K562 (cell line): ENCODE results near the gene FARSB.

ENCODE experiments used
- CHD2 ChIP-seq: IDR thresholded peaks from 2 replicates; pipeline ENCODE4 v1.6.1; 2011; ENCODE audit warnings: low read depth, low read length
- EGR1 ChIP-seq: fragments of 450-650 bp; conservative IDR thresholded peaks from 2 replicates; pipeline ENCODE4 v1.6.1; 2017; ENCODE audit warnings: mild to moderate bottlenecking
- FOXM1 ChIP-seq, 2 experiments: fragments of 450-650 bp in 1 of 2; sonication (generic) in 1 of 2; formaldehyde crosslinking in 1 of 2; IDR thresholded peaks; 2 replicates each; pipeline versions ENCODE4 v1.6.1 to v1.9.0; 2017 to 2022; ENCODE audit warnings: low read depth in 2 of 2, mild to moderate bottlenecking in 2 of 2, missing genetic modification reagents in 1 of 2, moderate library complexity in 1 of 2
- GABPB2 ChIP-seq: fragments of 250-450 bp; sonication (Bioruptor Pico); conservative IDR thresholded peaks from 2 replicates; pipeline ENCODE4 v1.5.1; 2021; ENCODE audit warnings: mild to moderate bottlenecking
- KDM1A ChIP-seq, 2 experiments: fragments of 450-650 bp; IDR thresholded peaks; 2 replicates each; pipeline ENCODE4 v1.6.1; 2016; ENCODE audit warnings: mild to moderate bottlenecking in 2 of 2
- POLR2A ChIP-seq: fragments of 450-650 bp; conservative IDR thresholded peaks from 2 replicates; pipeline ENCODE4 v1.6.1; 2016
- RAD21 ChIP-seq, 2 experiments: fragments of 250-450 bp in 1 of 2; fragments of 450-650 bp in 1 of 2; sonication (Bioruptor Pico) in 1 of 2; formaldehyde crosslinking in 1 of 2; IDR thresholded peaks in 1 of 2; conservative IDR thresholded peaks in 1 of 2; 2 replicates each; pipeline versions ENCODE4 v1.4.0 to v1.8.0; 2020 to 2022; ENCODE audit warnings: mild to moderate bottlenecking in 2 of 2, moderate library complexity in 1 of 2
- RERE ChIP-seq: sonication (generic); formaldehyde crosslinking; IDR thresholded peaks from 2 replicates; pipeline ENCODE4 v1.8.0; 2023; ENCODE audit warnings: missing genetic modification reagents, mild to moderate bottlenecking, borderline replicate concordance
- TF ChIP-seq, protein P1 (sequence below): fragments of 450-650 bp; IDR thresholded peaks from 2 replicates; pipeline ENCODE4 v1.6.1; 2018; ENCODE audit not compliant: partially characterized antibody
- TF ChIP-seq, protein P2 (sequence below): sonication (generic); formaldehyde crosslinking; IDR thresholded peaks from 2 replicates; pipeline ENCODE4 v1.8.0; 2022; ENCODE audit warnings: mild to moderate bottlenecking, low read depth, missing genetic modification reagents
- TF ChIP-seq, protein P3 (sequence below): sonication (generic); formaldehyde crosslinking; IDR thresholded peaks from 2 replicates; pipeline ENCODE4 v1.8.0; 2022; ENCODE audit warnings: mild to moderate bottlenecking, missing genetic modification reagents
- TF ChIP-seq, protein P4 (sequence below): fragments of 450-650 bp; formaldehyde crosslinking; IDR thresholded peaks from 2 replicates; pipeline ENCODE4 v1.4.0; 2022; ENCODE audit warnings: missing genetic modification characterization
- TF ChIP-seq, protein P5 (sequence below), 3 experiments: fragments of 200-800 bp in 1 of 3; fragments of 250-450 bp in 1 of 3; fragments of 450-650 bp in 1 of 3; sonication (Bioruptor Pico) in 1 of 3; sonication (Bioruptor generic) in 1 of 3; formaldehyde crosslinking in 1 of 3; IDR thresholded peaks; 2 replicates each; pipeline versions ENCODE4 v1.6.1 to v1.8.0; 2016 to 2022; ENCODE audit warnings: mild to moderate bottlenecking in 2 of 3, missing genetic modification characterization in 2 of 3, missing compliant biosample characterization in 1 of 3, moderate library complexity in 1 of 3

DNA sequence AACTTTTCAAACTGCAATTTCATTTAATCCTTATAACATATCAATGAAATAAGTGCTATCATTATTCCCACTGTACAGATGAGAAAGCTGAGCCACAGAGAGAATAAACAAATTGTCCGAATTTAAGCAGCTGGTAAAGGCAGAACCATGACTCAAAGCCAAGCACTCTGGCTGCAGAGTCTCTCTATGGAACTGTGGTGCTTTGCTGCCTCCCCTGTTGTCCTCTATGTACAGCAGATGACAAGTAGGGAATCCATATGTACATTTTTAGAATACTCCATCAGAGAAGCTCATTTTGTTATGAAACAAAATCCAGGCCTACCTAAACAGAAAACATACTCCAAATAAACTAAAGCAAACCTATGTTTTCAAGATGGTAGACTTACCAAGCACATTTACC lies 45.1 kb downstream of the FARSB start:
- no peak for TF ChIP-seq RERE (CRISPR knock-in tag)
- no peak for TF ChIP-seq GABPB2
- TF ChIP-seq EGR1 = no peak
- no peak for TF ChIP-seq KDM1A (IDR thresholded peaks at IDR 0.05)
- TF ChIP-seq, protein P1, sequence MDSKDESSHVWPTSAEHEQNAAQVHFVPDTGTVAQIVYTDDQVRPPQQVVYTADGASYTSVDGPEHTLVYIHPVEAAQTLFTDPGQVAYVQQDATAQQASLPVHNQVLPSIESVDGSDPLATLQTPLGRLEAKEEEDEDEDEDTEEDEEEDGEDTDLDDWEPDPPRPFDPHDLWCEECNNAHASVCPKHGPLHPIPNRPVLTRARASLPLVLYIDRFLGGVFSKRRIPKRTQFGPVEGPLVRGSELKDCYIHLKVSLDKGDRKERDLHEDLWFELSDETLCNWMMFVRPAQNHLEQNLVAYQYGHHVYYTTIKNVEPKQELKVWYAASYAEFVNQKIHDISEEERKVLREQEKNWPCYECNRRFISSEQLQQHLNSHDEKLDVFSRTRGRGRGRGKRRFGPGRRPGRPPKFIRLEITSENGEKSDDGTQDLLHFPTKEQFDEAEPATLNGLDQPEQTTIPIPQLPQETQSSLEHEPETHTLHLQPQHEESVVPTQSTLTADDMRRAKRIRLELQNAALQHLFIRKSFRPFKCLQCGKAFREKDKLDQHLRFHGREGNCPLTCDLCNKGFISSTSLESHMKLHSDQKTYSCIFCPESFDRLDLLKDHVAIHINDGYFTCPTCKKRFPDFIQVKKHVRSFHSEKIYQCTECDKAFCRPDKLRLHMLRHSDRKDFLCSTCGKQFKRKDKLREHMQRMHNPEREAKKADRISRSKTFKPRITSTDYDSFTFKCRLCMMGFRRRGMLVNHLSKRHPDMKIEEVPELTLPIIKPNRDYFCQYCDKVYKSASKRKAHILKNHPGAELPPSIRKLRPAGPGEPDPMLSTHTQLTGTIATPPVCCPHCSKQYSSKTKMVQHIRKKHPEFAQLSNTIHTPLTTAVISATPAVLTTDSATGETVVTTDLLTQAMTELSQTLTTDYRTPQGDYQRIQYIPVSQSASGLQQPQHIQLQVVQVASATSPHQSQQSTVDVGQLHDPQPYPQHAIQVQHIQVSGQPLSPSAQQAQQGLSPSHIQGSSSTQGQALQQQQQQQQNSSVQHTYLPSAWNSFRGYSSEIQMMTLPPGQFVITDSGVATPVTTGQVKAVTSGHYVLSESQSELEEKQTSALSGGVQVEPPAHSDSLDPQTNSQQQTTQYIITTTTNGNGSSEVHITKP = no peak
- TF ChIP-seq, protein P2, sequence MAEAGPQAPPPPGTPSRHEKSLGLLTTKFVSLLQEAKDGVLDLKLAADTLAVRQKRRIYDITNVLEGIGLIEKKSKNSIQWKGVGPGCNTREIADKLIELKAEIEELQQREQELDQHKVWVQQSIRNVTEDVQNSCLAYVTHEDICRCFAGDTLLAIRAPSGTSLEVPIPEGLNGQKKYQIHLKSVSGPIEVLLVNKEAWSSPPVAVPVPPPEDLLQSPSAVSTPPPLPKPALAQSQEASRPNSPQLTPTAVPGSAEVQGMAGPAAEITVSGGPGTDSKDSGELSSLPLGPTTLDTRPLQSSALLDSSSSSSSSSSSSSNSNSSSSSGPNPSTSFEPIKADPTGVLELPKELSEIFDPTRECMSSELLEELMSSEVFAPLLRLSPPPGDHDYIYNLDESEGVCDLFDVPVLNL (CRISPR knock-in tag) = no peak
- TF ChIP-seq FOXM1 (IDR thresholded peaks at IDR 0.05; ENCODE audit: low read depth) = no peak
- TF ChIP-seq FOXM1 (CRISPR knock-in tag; IDR thresholded peaks at IDR 0.05; ENCODE audit: low read depth) = no peak
- TF ChIP-seq RAD21 (CRISPR knock-in tag; conservative IDR thresholded peaks at IDR 0.05 in 1 of 2, IDR thresholded peaks at IDR 0.05 in 1 of 2) = no peak
- no peak for TF ChIP-seq CHD2
- TF ChIP-seq, protein P3, sequence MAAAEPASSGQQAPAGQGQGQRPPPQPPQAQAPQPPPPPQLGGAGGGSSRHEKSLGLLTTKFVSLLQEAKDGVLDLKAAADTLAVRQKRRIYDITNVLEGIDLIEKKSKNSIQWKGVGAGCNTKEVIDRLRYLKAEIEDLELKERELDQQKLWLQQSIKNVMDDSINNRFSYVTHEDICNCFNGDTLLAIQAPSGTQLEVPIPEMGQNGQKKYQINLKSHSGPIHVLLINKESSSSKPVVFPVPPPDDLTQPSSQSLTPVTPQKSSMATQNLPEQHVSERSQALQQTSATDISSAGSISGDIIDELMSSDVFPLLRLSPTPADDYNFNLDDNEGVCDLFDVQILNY = no peak
- no peak for TF ChIP-seq POLR2A
- TF ChIP-seq, protein P4, sequence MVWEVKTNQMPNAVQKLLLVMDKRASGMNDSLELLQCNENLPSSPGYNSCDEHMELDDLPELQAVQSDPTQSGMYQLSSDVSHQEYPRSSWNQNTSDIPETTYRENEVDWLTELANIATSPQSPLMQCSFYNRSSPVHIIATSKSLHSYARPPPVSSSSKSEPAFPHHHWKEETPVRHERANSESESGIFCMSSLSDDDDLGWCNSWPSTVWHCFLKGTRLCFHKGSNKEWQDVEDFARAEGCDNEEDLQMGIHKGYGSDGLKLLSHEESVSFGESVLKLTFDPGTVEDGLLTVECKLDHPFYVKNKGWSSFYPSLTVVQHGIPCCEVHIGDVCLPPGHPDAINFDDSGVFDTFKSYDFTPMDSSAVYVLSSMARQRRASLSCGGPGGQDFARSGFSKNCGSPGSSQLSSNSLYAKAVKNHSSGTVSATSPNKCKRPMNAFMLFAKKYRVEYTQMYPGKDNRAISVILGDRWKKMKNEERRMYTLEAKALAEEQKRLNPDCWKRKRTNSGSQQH (CRISPR knock-in tag) = no peak
- TF ChIP-seq, protein P5, sequence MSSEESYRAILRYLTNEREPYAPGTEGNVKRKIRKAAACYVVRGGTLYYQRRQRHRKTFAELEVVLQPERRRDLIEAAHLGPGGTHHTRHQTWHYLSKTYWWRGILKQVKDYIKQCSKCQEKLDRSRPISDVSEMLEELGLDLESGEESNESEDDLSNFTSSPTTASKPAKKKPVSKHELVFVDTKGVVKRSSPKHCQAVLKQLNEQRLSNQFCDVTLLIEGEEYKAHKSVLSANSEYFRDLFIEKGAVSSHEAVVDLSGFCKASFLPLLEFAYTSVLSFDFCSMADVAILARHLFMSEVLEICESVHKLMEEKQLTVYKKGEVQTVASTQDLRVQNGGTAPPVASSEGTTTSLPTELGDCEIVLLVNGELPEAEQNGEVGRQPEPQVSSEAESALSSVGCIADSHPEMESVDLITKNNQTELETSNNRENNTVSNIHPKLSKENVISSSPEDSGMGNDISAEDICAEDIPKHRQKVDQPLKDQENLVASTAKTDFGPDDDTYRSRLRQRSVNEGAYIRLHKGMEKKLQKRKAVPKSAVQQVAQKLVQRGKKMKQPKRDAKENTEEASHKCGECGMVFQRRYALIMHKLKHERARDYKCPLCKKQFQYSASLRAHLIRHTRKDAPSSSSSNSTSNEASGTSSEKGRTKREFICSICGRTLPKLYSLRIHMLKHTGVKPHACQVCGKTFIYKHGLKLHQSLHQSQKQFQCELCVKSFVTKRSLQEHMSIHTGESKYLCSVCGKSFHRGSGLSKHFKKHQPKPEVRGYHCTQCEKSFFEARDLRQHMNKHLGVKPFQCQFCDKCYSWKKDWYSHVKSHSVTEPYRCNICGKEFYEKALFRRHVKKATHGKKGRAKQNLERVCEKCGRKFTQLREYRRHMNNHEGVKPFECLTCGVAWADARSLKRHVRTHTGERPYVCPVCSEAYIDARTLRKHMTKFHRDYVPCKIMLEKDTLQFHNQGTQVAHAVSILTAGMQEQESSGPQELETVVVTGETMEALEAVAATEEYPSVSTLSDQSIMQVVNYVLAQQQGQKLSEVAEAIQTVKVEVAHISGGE (CRISPR knock-in tag; IDR thresholded peaks at IDR 0.05) = no peak
